ENCODE measurements around the gene TAGLN. TPM values are rescaled to one million over a fixed set of nuclear protein-coding genes. Genes with fewer than 3 reads are reported as not detected.

Gene TAGLN
- total and polyA plus RNA-seq, 8 donors = 24.1 to 430 (median 75.7) TPM

DNA sequence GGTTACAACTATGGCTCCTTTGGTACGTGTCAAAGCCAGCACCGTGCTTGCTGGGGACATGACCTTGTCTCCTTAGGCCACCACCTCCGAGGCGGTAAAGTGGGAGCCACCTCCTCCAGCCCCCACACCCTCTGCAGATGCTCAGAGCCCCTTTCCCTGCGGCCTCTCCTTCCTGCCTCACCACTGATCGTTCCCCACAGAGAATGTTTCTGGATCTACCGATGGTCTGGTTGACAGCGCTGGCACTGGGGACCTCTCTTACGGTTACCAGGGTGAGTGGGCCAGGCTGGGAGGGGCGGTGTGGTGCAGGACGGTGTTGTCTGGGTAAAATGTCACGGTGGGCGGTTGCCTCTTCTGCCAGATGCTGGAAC lies 11.8 kb upstream of the TAGLN start:
- no peak for ATAC-seq
- Histone ChIP-seq H3K9me3 (no peaks in the 10 kb centered on the region), H3K27me3 (no peaks in the 10 kb centered on the region), H3K4me1 (peaks cover 8 to 20% (median 13%) of the 10 kb centered on the region in 3 donors), H3K27ac (peak overlapping the region in 1 of 4 donors; percentile 9), H3K4me3 (no peak overlapping the region), H3K36me3 (peaks cover 0 to 49% (median 30%) of the 10 kb centered on the region in 3 donors)
- 58 to 59% methylated on average over 13 of the region's 13 CpGs for WGBS, 2 donors
- intact Hi-C loops (cut with DNase I) = loop anchor here in 1 of 3 donors (5.0 kb wide), 1 partner anchor 35 kb away; no protein-coding TSS in a partner anchor
- TF ChIP-seq, protein P1, sequence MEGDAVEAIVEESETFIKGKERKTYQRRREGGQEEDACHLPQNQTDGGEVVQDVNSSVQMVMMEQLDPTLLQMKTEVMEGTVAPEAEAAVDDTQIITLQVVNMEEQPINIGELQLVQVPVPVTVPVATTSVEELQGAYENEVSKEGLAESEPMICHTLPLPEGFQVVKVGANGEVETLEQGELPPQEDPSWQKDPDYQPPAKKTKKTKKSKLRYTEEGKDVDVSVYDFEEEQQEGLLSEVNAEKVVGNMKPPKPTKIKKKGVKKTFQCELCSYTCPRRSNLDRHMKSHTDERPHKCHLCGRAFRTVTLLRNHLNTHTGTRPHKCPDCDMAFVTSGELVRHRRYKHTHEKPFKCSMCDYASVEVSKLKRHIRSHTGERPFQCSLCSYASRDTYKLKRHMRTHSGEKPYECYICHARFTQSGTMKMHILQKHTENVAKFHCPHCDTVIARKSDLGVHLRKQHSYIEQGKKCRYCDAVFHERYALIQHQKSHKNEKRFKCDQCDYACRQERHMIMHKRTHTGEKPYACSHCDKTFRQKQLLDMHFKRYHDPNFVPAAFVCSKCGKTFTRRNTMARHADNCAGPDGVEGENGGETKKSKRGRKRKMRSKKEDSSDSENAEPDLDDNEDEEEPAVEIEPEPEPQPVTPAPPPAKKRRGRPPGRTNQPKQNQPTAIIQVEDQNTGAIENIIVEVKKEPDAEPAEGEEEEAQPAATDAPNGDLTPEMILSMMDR (IDR thresholded peaks at IDR 0.05) = no peak
- no peak for FAIRE-seq
- peak in 2 of 6 donors; percentile 9 to 65 for DNase-seq

DNA sequence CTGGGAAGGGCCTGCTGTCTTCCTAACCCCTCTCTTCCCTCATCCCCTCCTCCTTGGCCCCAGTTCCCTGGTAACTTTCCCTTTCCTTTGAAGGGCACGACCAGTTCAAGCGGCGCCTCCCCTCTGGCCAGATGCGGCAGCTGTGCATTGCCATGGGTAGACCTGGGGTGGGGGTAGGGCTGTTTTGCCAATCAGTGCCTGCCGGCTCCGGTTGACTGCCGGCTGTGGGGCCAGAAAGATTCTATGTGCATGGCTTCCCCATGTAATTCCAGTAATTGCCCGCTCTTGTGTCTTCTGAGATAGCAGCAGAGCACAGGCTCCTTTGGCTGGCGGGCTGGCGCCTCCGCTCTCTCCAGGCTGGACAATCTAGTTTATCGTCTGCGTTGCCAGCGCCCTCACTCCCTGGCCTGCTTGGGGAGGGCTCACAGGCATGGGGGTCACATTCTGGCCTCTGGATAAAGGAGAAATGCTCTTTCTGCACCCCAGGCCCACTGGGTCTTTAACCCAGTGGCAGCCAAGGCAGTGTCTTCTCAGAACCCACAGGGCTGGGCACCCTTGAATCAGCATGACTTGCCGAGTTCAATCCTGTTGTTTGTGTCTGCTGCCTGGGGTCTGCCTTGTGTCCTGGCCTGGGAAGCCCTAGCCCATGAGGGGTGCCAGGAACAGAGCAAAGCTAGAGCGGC lies 11.2 kb upstream of the TAGLN start:
- Histone ChIP-seq H3K4me3 (no peak overlapping the region), H3K27me3 (no peaks in the 10 kb centered on the region), H3K36me3 (peaks cover 0 to 50% (median 28%) of the 10 kb centered on the region in 3 donors), H3K27ac (no peak overlapping the region), H3K4me1 (peaks cover 8 to 19% (median 13%) of the 10 kb centered on the region in 3 donors), H3K9me3 (no peaks in the 10 kb centered on the region)
- DNase-seq (peak in 3 of 6 donors; percentile 18 to 55 (median 49)), FAIRE-seq (no peak), ATAC-seq (peak in 2 of 4 donors; percentile 1 to 6)
- 54 to 56% methylated on average over 16 of the region's 16 CpGs for WGBS, 2 donors
- TF ChIP-seq, protein P1 (IDR thresholded peaks at IDR 0.05) = no peak
- intact Hi-C loops (cut with DNase I) = loop anchor here in 1 of 3 donors (5.0 kb wide), 1 partner anchor 34 kb away; no protein-coding TSS in a partner anchor

DNA sequence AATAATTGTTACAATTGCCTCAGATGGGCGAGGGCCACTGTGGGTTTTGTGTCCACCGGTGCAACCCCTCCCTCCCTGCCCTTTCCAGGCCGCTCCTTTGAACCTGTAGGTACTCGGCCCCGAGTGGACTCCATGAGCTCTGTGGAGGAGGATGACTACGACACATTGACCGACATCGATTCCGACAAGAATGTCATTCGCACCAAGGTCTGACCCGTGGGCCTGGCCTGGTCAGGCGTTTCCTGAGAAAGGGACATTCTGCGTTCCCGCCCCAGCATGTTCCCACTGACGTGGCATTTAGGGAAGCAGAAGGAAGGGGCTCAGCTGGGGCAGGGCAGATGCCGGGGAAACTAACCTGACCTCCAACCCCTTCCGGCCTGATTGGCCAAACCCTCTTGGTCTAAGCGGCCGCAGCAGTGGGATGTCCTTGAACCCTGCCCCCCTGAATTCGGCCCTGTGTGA lies 10.5 kb upstream of the TAGLN start:
- WGBS, 2 donors = 76 to 78% methylated on average over 20 of the region's 20 CpGs
- TF ChIP-seq, protein P1 (IDR thresholded peaks at IDR 0.05) = no peak
- H3K27me3 ChIP-seq = no peaks in the 10 kb centered on the region
- intact Hi-C loops (cut with DNase I) = loop anchor here in 1 of 3 donors (5.0 kb wide), 1 partner anchor 34 kb away; no protein-coding TSS in a partner anchor
- H3K36me3 ChIP-seq = peaks cover 0 to 55% (median 32%) of the 10 kb centered on the region in 3 donors
- H3K4me1 ChIP-seq = peaks cover 7 to 14% (median 13%) of the 10 kb centered on the region in 3 donors
- no peak overlapping the region for H3K4me3 ChIP-seq
- ATAC-seq = no peak
- peak in 1 of 6 donors; percentile 9 for DNase-seq
- no peak for FAIRE-seq
- H3K27ac ChIP-seq = no peak overlapping the region
- no peaks in the 10 kb centered on the region for H3K9me3 ChIP-seq

DNA sequence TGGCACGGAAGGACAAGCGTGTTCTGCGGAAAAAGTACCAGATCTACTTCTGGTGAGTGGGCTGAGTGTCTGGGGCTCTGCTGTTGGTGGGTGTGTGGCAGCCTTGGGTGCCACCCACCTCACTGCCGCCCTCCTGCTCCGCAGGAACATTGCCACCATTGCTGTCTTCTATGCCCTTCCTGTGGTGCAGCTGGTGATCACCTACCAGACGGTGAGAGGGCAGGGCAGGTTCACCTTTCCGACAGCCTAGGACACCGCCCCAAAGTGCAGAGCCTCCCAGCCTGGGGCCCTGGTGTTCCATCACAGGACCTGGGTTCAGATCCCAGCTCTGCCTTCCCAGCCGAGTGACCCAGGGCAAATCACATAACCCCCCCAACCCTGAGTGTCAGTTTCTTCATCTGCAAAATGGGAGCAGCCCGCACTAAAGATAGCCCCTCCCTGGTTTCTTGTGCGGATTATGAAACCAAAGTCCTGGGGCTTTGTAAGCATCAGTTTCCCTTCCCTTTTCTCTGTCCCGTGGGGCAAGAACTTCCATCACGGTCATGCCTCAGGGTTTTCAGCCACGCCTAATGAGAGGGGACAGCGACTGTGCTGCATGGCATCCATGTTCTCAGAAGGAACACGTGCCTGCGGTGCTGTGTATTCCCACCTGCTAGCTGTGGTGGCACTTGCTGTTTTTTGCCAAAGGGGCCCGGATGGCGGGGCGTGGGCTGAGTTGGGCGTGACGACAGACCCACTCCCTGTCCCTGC lies 9.8 kb upstream of the TAGLN start:
- ATAC-seq (peak in 1 of 4 donors; percentile 2), FAIRE-seq (no peak), DNase-seq (no peak)
- TF ChIP-seq, protein P1 (IDR thresholded peaks at IDR 0.05) = no peak
- peaks cover 8 to 12% (median 9%) of the 10 kb centered on the region in 3 donors for H3K4me1 ChIP-seq
- WGBS, 2 donors = 88 to 89% methylated on average over 22 of the region's 22 CpGs
- intact Hi-C loops (cut with DNase I) = loop anchor here in 1 of 3 donors (5.0 kb wide), 1 partner anchor 33 kb away; no protein-coding TSS in a partner anchor
- no peaks in the 10 kb centered on the region for H3K27me3 ChIP-seq
- H3K36me3 ChIP-seq = peaks cover 0 to 62% (median 32%) of the 10 kb centered on the region in 3 donors
- peak overlapping the region in 1 of 4 donors; percentile 11 for H3K27ac ChIP-seq
- H3K9me3 ChIP-seq = no peaks in the 10 kb centered on the region
- H3K4me3 ChIP-seq = no peak overlapping the region
